H1 (cell line): Measurements from ENCODE around the gene KERA.

Source experiments
- BACH1 ChIP-seq: IDR thresholded peaks from 2 replicates; pipeline ENCODE4 v1.6.1; 2012; ENCODE audit warnings: low read length, improper control_type of control experiment
- BCL11A ChIP-seq, 2 experiments: IDR thresholded peaks; one replicate each; pipeline ENCODE4 v1.6.1; 2011; ENCODE audit warnings: low read depth in 2 of 2, low read length in 2 of 2, mild to moderate bottlenecking in 2 of 2
- CTCF ChIP-seq, 3 experiments: IDR thresholded peaks; 1 replicate in 2 of 3; 2 replicates in 1 of 3; pipeline versions ENCODE4 v1.5.1 to v1.6.1; 2011; ENCODE audit warnings: low read length in 3 of 3, mild to moderate bottlenecking in 3 of 3, inconsistent platforms in 2 of 3, low read depth in 1 of 3, moderate library complexity in 1 of 3; ENCODE audit not compliant: insufficient read depth in 1 of 3; ENCODE audit errors: control extremely low read depth in 1 of 3
- HDAC2 ChIP-seq, 2 experiments: fragments of 300-600 bp in 1 of 2; sonication (generic) in 1 of 2; IDR thresholded peaks; 2 replicates each; pipeline ENCODE4 v1.6.1; 2011 to 2012; ENCODE audit warnings: low read depth in 2 of 2, low read length in 2 of 2, mild to moderate bottlenecking in 2 of 2, moderate library complexity in 2 of 2, borderline replicate concordance in 1 of 2, inconsistent platforms in 1 of 2
- POLR2A ChIP-seq, 2 experiments: IDR thresholded peaks; 1 replicate in 1 of 2; 2 replicates in 1 of 2; pipeline ENCODE4 v1.6.1; 2011; ENCODE audit warnings: low read depth in 2 of 2, low read length in 2 of 2, mild to moderate bottlenecking in 2 of 2; ENCODE audit errors: control extremely low read depth in 1 of 2
- POLR2AphosphoS5 ChIP-seq: IDR thresholded peaks from 2 replicates; pipeline ENCODE4 v1.6.1; 2011; ENCODE audit warnings: low read depth, low read length
- POU5F1 ChIP-seq: IDR thresholded peaks from 2 replicates; pipeline ENCODE4 v1.6.1; 2011; ENCODE audit warnings: low read depth, mild to moderate bottlenecking, low read length, moderate library complexity
- SRF ChIP-seq: IDR thresholded peaks from 2 replicates; pipeline ENCODE4 v1.6.1; 2011; ENCODE audit warnings: mild to moderate bottlenecking, low read depth, low read length, moderate library complexity
- TAF1 ChIP-seq: IDR thresholded peaks from 2 replicates; pipeline ENCODE4 v1.6.1; 2011; ENCODE audit warnings: mild to moderate bottlenecking, low read depth, low read length

DNA sequence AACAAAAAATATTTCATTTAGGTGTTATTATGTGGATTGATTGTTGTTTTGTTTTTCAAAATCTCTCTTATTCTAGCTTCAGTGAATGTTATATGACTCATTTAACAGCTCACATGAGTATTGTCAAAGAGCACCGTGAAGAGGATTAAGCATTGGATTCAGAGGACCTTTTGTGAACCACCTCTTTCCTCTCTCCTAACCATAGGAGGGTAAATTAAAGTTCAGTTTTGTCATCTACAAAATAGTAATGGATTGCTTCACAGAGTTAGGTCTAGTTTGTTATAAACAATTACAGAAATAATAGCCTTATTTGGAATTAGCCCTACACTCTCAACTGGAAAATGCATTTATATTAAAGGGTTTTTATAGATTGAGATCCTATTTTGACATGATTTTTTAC, 962 bp upstream of the KERA start:
- no peak for TF ChIP-seq SRF
- TF ChIP-seq HDAC2 (IDR thresholded peaks at IDR 0.05; ENCODE audit: borderline replicate concordance in 1 of 2, low read depth in 2 of 2, low read length in 2 of 2), result no peak
- TF ChIP-seq CTCF (IDR thresholded peaks at IDR 0.05; ENCODE audit: control extremely low read depth in 1 of 3, insufficient read depth in 1 of 3, low read depth in 1 of 3, low read length in 3 of 3), result no peak
- no peak for TF ChIP-seq POU5F1
- TF ChIP-seq POLR2A (IDR thresholded peaks at IDR 0.05; ENCODE audit: control extremely low read depth in 1 of 2, low read depth in 2 of 2, low read length in 2 of 2), result no peak
- no peak for TF ChIP-seq BCL11A (IDR thresholded peaks at IDR 0.05; ENCODE audit: low read depth in 2 of 2, low read length in 2 of 2)
- no peak for TF ChIP-seq BACH1
- TF ChIP-seq POLR2AphosphoS5, result no peak
- no peak for TF ChIP-seq TAF1
